ENCODE data around the gene COL9A3. TPM values are rescaled to one million over a fixed set of nuclear protein-coding genes. Genes with fewer than 3 reads are reported as not detected.

Gene COL9A3
- total RNA-seq, 4 donors from 2014 or later: 8.8 to 29.9 (median 14.3) TPM

DNA sequence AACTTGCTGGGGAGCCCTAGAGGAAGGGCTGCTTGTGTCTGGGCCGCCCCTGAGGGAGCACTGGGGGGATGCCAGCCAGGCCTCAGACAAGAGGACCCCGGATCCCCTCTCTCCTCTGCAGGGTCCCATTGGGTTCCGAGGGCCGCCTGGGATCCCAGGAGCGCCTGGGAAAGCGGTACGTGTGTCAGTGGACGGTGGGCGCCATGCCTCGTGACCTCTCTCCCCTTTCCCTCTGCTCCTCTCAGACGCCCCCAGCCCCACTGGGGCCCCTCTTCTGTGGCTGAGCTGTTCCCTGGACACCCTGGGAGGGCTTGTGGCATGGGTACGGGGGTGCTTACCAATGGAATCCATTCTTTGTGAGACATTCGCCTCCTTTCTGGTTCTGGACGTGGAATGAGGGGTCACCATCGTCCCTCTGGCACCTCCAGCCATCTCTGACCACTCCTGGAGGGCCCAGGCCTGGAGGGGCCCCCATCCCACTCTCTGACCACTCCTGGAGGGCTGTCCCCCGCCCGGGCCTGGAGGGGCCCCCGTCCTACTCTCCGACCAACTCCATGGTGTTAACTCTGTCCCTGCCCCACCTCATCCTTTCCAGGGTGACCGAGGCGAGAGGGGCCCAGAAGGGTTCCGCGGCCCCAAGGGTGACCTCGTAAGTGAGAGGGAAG lies 9.9 kb downstream of the COL9A3 start:
- H3K4me1 ChIP-seq: peaks cover 0 to 21% (median 14%) of the 10 kb centered on the region in 3 donors
- no peaks in the 10 kb centered on the region for H3K9me3 ChIP-seq

DNA sequence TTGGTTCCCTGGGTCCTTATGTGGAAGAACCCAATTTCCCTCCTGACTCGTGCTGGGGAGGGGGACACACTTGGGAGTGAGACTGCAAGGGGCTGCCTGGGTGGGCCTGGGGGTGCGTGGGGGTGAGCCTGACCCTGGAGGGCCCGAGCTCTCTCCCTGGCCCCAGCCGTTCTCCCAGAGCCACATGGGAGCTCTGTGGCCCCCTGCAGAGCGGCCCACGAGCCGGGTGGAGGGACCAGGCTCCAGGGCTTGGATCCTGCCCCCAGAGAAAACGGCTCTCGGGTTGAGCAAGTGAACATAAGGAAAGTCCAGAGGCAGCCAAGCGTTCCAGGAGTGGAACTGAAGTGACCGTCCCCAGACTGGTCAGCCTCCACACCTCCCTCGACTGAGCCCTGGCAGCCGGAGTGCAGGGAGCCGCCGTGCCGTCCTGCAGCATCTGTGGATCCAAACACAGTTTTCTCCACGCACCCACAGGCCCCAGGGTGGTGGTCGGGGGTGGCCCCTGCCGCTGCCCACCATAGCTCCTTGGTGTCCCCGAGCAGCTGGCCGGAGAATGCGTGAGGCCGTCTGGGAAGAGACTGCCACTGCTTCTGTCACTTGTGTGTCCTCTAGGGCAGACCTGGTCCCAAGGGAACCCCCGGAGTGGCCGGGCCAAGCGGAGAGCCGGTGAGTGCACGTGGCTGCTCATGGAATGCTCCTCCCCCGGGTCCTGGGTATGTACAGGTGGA lies 10.6 kb downstream of the COL9A3 start:
- H3K27ac ChIP-seq: no peak overlapping the region
- no peaks in the 10 kb centered on the region for H3K36me3 ChIP-seq
- TF ChIP-seq, protein P1, sequence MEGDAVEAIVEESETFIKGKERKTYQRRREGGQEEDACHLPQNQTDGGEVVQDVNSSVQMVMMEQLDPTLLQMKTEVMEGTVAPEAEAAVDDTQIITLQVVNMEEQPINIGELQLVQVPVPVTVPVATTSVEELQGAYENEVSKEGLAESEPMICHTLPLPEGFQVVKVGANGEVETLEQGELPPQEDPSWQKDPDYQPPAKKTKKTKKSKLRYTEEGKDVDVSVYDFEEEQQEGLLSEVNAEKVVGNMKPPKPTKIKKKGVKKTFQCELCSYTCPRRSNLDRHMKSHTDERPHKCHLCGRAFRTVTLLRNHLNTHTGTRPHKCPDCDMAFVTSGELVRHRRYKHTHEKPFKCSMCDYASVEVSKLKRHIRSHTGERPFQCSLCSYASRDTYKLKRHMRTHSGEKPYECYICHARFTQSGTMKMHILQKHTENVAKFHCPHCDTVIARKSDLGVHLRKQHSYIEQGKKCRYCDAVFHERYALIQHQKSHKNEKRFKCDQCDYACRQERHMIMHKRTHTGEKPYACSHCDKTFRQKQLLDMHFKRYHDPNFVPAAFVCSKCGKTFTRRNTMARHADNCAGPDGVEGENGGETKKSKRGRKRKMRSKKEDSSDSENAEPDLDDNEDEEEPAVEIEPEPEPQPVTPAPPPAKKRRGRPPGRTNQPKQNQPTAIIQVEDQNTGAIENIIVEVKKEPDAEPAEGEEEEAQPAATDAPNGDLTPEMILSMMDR (IDR thresholded peaks at IDR 0.05): no peak
- no peak for TF ChIP-seq POLR2A (IDR thresholded peaks at IDR 0.05)
- TF ChIP-seq POLR2AphosphoS5 (IDR thresholded peaks at IDR 0.05): no peak
- no peak for TF ChIP-seq EP300 (IDR thresholded peaks at IDR 0.05)
- no peak overlapping the region for H3K4me3 ChIP-seq
- H3K27me3 ChIP-seq: peaks cover 4% of the 10 kb centered on the region
- H3K9me3 ChIP-seq: no peaks in the 10 kb centered on the region
- WGBS, 2 donors (ENCODE audit: low coverage in 1 of 2): no CpG with 5 or more reads among the region's 29 CpGs
- H3K4me1 ChIP-seq: peaks cover 0 to 28% (median 21%) of the 10 kb centered on the region in 3 donors
- no peak for ATAC-seq

More for the DNA sequence above, 9.9 kb downstream of the COL9A3 start:
- 83% methylated on average over 3 of the region's 24 CpGs; no CpG with 5 or more reads in 1 of the 2 donors for WGBS, 2 donors (ENCODE audit: low coverage in 1 of 2)
- Histone ChIP-seq H3K36me3 (no peaks in the 10 kb centered on the region), H3K27me3 (peaks cover 7% of the 10 kb centered on the region), H3K4me3 (no peak overlapping the region), H3K27ac (no peak overlapping the region)
- no peak for TF ChIP-seq POLR2AphosphoS5 (IDR thresholded peaks at IDR 0.05)
- no peak for ATAC-seq

DNA sequence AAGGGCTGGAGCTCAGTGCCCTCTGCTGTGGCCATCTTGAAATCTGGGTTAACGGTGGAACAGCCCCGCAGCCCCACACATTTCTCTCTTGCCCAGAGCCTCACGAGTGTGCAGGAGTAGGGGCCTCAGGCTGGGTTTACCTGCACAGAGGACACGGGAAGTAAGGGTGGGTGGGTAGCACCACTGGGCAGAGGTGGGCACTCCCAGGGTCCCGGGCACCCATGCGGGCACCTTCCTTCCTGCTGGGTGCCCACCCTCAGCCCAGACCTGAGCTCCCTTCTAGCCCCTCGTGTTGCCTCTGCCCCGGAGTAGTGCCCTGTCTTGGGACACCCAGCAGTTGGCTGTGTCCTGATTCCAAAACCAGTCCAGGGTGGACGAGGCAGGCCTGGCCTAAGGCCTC lies 11.2 kb downstream of the COL9A3 start:
- H3K9me3 ChIP-seq: no peaks in the 10 kb centered on the region
- H3K36me3 ChIP-seq: no peaks in the 10 kb centered on the region
- TF ChIP-seq POLR2A (IDR thresholded peaks at IDR 0.05) (no peak), POLR2AphosphoS5 (IDR thresholded peaks at IDR 0.05) (no peak), EP300 (IDR thresholded peaks at IDR 0.05) (no peak)
- TF ChIP-seq, protein P1 (IDR thresholded peaks at IDR 0.05): no peak
- 87% methylated on average over 3 of the region's 9 CpGs; no CpG with 5 or more reads in 1 of the 2 donors for WGBS, 2 donors (ENCODE audit: low coverage in 1 of 2)
- no peak overlapping the region for H3K27ac ChIP-seq
- H3K27me3 ChIP-seq: peaks cover 4% of the 10 kb centered on the region
- H3K4me3 ChIP-seq: no peak overlapping the region
- peaks cover 0 to 33% (median 22%) of the 10 kb centered on the region in 3 donors for H3K4me1 ChIP-seq
- no peak for ATAC-seq

DNA sequence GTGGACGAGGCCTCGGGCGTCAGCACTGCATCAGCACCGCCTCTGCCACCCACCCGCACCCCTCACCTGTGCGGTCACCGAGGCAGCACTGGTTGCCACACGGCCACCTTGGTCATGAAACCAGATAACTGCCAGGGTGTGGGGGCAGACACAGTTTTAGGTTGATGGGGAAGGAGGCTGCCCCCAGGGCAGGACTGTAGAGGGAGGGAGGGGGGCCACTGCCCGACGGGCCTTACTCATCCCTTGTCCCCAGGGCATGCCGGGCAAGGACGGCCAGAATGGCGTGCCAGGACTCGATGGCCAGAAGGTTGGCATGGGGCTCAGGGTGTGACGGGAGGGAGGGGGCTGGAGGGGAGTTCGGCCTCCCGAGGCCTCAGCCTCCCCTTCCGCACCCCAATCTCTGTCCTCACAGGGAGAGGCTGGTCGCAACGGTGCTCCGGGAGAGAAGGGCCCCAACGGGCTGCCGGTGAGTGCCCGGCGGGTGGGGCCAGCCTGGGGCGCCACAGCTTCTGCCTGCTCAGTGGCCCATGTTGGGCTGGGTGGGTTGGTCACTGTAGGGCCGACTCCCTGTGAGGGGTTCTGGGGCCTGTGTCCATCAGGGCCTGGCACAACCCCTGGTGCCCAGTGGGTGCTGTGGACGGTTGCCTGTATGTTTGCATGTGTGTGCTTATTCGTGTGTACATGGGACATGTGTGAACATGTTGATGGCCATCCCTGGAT lies 11.8 kb downstream of the COL9A3 start:
- TF ChIP-seq EP300 (IDR thresholded peaks at IDR 0.05): no peak
- no peak for TF ChIP-seq POLR2A (IDR thresholded peaks at IDR 0.05)
- TF ChIP-seq POLR2AphosphoS5 (IDR thresholded peaks at IDR 0.05): no peak
- TF ChIP-seq, protein P1 (IDR thresholded peaks at IDR 0.05): no peak
- Histone ChIP-seq H3K4me1 (peaks cover 0 to 35% (median 21%) of the 10 kb centered on the region in 3 donors), H3K4me3 (no peak overlapping the region), H3K36me3 (no peaks in the 10 kb centered on the region), H3K27me3 (peaks cover 4% of the 10 kb centered on the region), H3K27ac (no peak overlapping the region), H3K9me3 (no peaks in the 10 kb centered on the region)
- ATAC-seq: no peak
- 69% methylated on average over 7 of the region's 29 CpGs; no CpG with 5 or more reads in 1 of the 2 donors for WGBS, 2 donors (ENCODE audit: low coverage in 1 of 2)
